ENCODE measurements around the gene GAREM1.

GAREM1 gene

GRCh38 chr18:32435631-32436500, 34.8 kb downstream of the GAREM1 start:
- ATAC-seq (ENCODE audit: insufficient read depth, low read depth): no peak
- H3K27ac ChIP-seq (ENCODE audit: low read length): no peak overlapping the region

GRCh38 chr18:32431753-32432152, 38.9 kb downstream of the GAREM1 start:
- ATAC-seq (ENCODE audit: insufficient read depth, low read depth) (no peak), DNase-seq (no peak)
- H3K27ac ChIP-seq (ENCODE audit: low read length): no peak overlapping the region
- no peak overlapping the region for H3K4me2 ChIP-seq (ENCODE audit: insufficient read depth, low read length)
- no peaks in the 10 kb centered on the region for H3K79me2 ChIP-seq (ENCODE audit: insufficient read depth, low read length)
- H3K27me3 ChIP-seq (ENCODE audit: insufficient read depth, low read length, poor library complexity): no peaks in the 10 kb centered on the region
- H3K36me3 ChIP-seq (ENCODE audit: insufficient read depth, low read length): no peaks in the 10 kb centered on the region
- TF ChIP-seq EZH2 (IDR thresholded peaks at IDR 0.05; ENCODE audit: borderline replicate concordance, low read depth, low read length, severe bottlenecking) (no peak), CTCF (IDR thresholded peaks at IDR 0.05; ENCODE audit: borderline replicate concordance, extremely low read depth, low read length, poor library complexity, severe bottlenecking) (no peak)
- H3K9ac ChIP-seq (ENCODE audit: low read depth, low read length): no peak overlapping the region
- H3K9me3 ChIP-seq (ENCODE audit: insufficient read depth, low read length, severe bottlenecking): no peaks in the 10 kb centered on the region
- H3K4me1 ChIP-seq (ENCODE audit: insufficient read depth, low read length): no peaks in the 10 kb centered on the region
- H4K20me1 ChIP-seq (ENCODE audit: insufficient read depth, low read length): no peaks in the 10 kb centered on the region
- no peak overlapping the region for H2AFZ ChIP-seq (ENCODE audit: low read depth, low read length)
- H3K4me3 ChIP-seq (ENCODE audit: low read depth in 1 of 2, low read length in 2 of 2): no peak overlapping the region

More at GRCh38 chr18:32435631-32436500, 34.8 kb downstream of the GAREM1 start:
- Histone ChIP-seq H3K4me3 (ENCODE audit: low read depth in 1 of 2, low read length in 2 of 2) (no peak overlapping the region), H3K9ac (ENCODE audit: low read depth, low read length) (no peak overlapping the region), H3K9me3 (ENCODE audit: insufficient read depth, low read length, severe bottlenecking) (no peaks in the 10 kb centered on the region), H3K79me2 (ENCODE audit: insufficient read depth, low read length) (no peaks in the 10 kb centered on the region), H3K4me2 (ENCODE audit: insufficient read depth, low read length) (no peak overlapping the region), H4K20me1 (ENCODE audit: insufficient read depth, low read length) (no peaks in the 10 kb centered on the region), H2AFZ (ENCODE audit: low read depth, low read length) (no peak overlapping the region), H3K36me3 (ENCODE audit: insufficient read depth, low read length) (no peaks in the 10 kb centered on the region), H3K4me1 (ENCODE audit: insufficient read depth, low read length) (no peaks in the 10 kb centered on the region), H3K27me3 (ENCODE audit: insufficient read depth, low read length, poor library complexity) (no peaks in the 10 kb centered on the region)
- DNase-seq: no peak
- TF ChIP-seq CTCF (IDR thresholded peaks at IDR 0.05; ENCODE audit: borderline replicate concordance, extremely low read depth, low read length, poor library complexity, severe bottlenecking): no peak
- no peak for TF ChIP-seq EZH2 (IDR thresholded peaks at IDR 0.05; ENCODE audit: borderline replicate concordance, low read depth, low read length, severe bottlenecking)

GRCh38 chr18:32429402-32429801, 41.3 kb downstream of the GAREM1 start:
- H3K27ac ChIP-seq (ENCODE audit: low read length): no peak overlapping the region
- no peak overlapping the region for H3K4me2 ChIP-seq (ENCODE audit: insufficient read depth, low read length)
- H3K36me3 ChIP-seq (ENCODE audit: insufficient read depth, low read length): no peaks in the 10 kb centered on the region
- no peaks in the 10 kb centered on the region for H4K20me1 ChIP-seq (ENCODE audit: insufficient read depth, low read length)
- no peak overlapping the region for H3K4me3 ChIP-seq (ENCODE audit: low read depth in 1 of 2, low read length in 2 of 2)
- H3K79me2 ChIP-seq (ENCODE audit: insufficient read depth, low read length): no peaks in the 10 kb centered on the region
- no peak overlapping the region for H2AFZ ChIP-seq (ENCODE audit: low read depth, low read length)
- no peaks in the 10 kb centered on the region for H3K9me3 ChIP-seq (ENCODE audit: insufficient read depth, low read length, severe bottlenecking)
- no peak for DNase-seq
- TF ChIP-seq CTCF (IDR thresholded peaks at IDR 0.05; ENCODE audit: borderline replicate concordance, extremely low read depth, low read length, poor library complexity, severe bottlenecking) (no peak), EZH2 (IDR thresholded peaks at IDR 0.05; ENCODE audit: borderline replicate concordance, low read depth, low read length, severe bottlenecking) (no peak)
- no peak for ATAC-seq (ENCODE audit: insufficient read depth, low read depth)
- H3K27me3 ChIP-seq (ENCODE audit: insufficient read depth, low read length, poor library complexity): no peaks in the 10 kb centered on the region
- no peaks in the 10 kb centered on the region for H3K4me1 ChIP-seq (ENCODE audit: insufficient read depth, low read length)
- H3K9ac ChIP-seq (ENCODE audit: low read depth, low read length): no peak overlapping the region

All from DND-41 (cell line).